K562 (cell line): ENCODE results near the gene ZYG11A. TPM values are rescaled to one million over a fixed set of nuclear protein-coding genes. Genes with fewer than 3 reads are reported as not detected.

Source experiments
- ELF2 ChIP-seq: fragments of 250-450 bp; sonication (Bioruptor Pico); IDR thresholded peaks from 2 replicates; pipeline ENCODE4 v1.5.0; 2021; ENCODE audit warnings: mild to moderate bottlenecking
- FOXK1 ChIP-seq: sonication (generic); formaldehyde crosslinking; IDR thresholded peaks from 2 replicates; pipeline ENCODE4 v1.8.0; 2022; ENCODE audit warnings: missing genetic modification reagents, mild to moderate bottlenecking, borderline replicate concordance
- GABPB1 ChIP-seq: sonication (generic); formaldehyde crosslinking; IDR thresholded peaks from 2 replicates; pipeline ENCODE4 v1.8.0; 2022; ENCODE audit warnings: mild to moderate bottlenecking, missing genetic modification reagents
- GTF2F1 ChIP-seq: IDR thresholded peaks from 2 replicates; pipeline ENCODE4 v1.6.1; 2011; ENCODE audit warnings: low read depth, low read length, improper control_type of control experiment
- KLF16 ChIP-seq: IDR thresholded peaks from 2 replicates; pipeline ENCODE4 v1.6.1; 2016; ENCODE audit warnings: antibody characterized with exemption
- NR1H2 ChIP-seq: sonication (generic); formaldehyde crosslinking; IDR thresholded peaks from 2 replicates; pipeline ENCODE4 v1.4.0; 2020; ENCODE audit warnings: mild to moderate bottlenecking, missing genetic modification reagents
- PHF8 ChIP-seq: fragments of 200-600 bp; sonication (generic); IDR thresholded peaks from 2 replicates; pipeline ENCODE4 v1.6.1; 2012; ENCODE audit warnings: mixed run types, mild to moderate bottlenecking, inconsistent platforms, low read length, moderate library complexity, borderline replicate concordance
- POLR2B ChIP-seq: fragments of 450-650 bp; IDR thresholded peaks from 2 replicates; pipeline ENCODE4 v1.6.1; 2018; ENCODE audit warnings: low read depth; ENCODE audit not compliant: partially characterized antibody
- RBFOX2 ChIP-seq: fragments of 200-400 bp; formaldehyde crosslinking; IDR thresholded peaks from 2 replicates; pipeline ENCODE4 v1.6.1; 2017; ENCODE audit warnings: low read depth, mild to moderate bottlenecking, low read length, moderate library complexity
- STAG1 ChIP-seq: sonication (generic); formaldehyde crosslinking; IDR thresholded peaks from 2 replicates; pipeline ENCODE4 v1.5.0; 2020; ENCODE audit warnings: missing genetic modification reagents, borderline replicate concordance
- STAT5A ChIP-seq: IDR thresholded peaks from 2 replicates; pipeline ENCODE4 v1.6.1; 2012; ENCODE audit warnings: low read length, inconsistent platforms, borderline replicate concordance
- TCF7 ChIP-seq: sonication (generic); IDR thresholded peaks from 2 replicates; pipeline ENCODE4 v1.6.1; 2016; ENCODE audit warnings: antibody characterized with exemption, borderline replicate concordance
- ZFPM2 ChIP-seq: fragments of 250-450 bp; sonication (Bioruptor Pico); IDR thresholded peaks from 2 replicates; pipeline ENCODE4 v1.5.1; 2022; ENCODE audit warnings: mild to moderate bottlenecking
- ZNF174 ChIP-seq: fragments of 250-450 bp; sonication (Bioruptor Pico); IDR thresholded peaks from 2 replicates; pipeline ENCODE4 v1.4.0; 2020; ENCODE audit warnings: mild to moderate bottlenecking
- ZNF316 ChIP-seq: fragments of 450-650 bp; IDR thresholded peaks from 2 replicates; pipeline ENCODE4 v1.6.1; 2016
- ZNF324 ChIP-seq: fragments of 250-450 bp; sonication (Bioruptor Pico); IDR thresholded peaks from 2 replicates; pipeline ENCODE4 v1.4.0; 2020; ENCODE audit warnings: mild to moderate bottlenecking
- ZNF436 ChIP-seq: fragments of 250-450, 450-650 bp; sonication (Bioruptor Pico); formaldehyde crosslinking; IDR thresholded peaks from 2 replicates; pipeline ENCODE4 v1.7.0; 2020; ENCODE audit warnings: mild to moderate bottlenecking
- polyA plus RNA-seq, 8 experiments: library from polyadenylated mRNA; depleted of rRNA in 4 of 8; stranded (reverse) in 5 of 8; unstranded in 3 of 8; fragments of >200 nt; fragmentation: Nextera tagmentation in 2 of 8; fragmentation: Illumina TruSeq in 1 of 8; extraction: Ambion mirVana in 2 of 8; extraction: Trizol in 1 of 8; gene quantifications; 2 replicates each; pipeline versions ENCODE4 v1.2.1 to v1.2.3, GENCODE V29; 2011 to 2014; ENCODE audit warnings: inconsistent platforms in 1 of 8, missing spikeins in 1 of 8
- total RNA-seq, 7 experiments: library from RNA; depleted of rRNA in 6 of 7; stranded (reverse); fragments of >200 nt in 6 of 7; fragmentation: Illumina TruSeq in 2 of 7; extraction: Trizol in 2 of 7; gene quantifications; 2 replicates each; pipeline versions ENCODE4 v1.2.1 to v1.2.3, GENCODE V29; 2011 to 2021; ENCODE audit warnings: low replicate concordance in 1 of 7
- TF ChIP-seq, protein P1 (sequence below): fragments of 450-650 bp; IDR thresholded peaks from 2 replicates; pipeline ENCODE4 v1.6.1; 2017; ENCODE audit warnings: mild to moderate bottlenecking, moderate library complexity
- TF ChIP-seq, protein P2 (sequence below): IDR thresholded peaks from 2 replicates; pipeline ENCODE4 v1.6.1; 2011; ENCODE audit not compliant: insufficient read length; ENCODE audit errors: extremely low read depth
- TF ChIP-seq, protein P3 (sequence below): fragments of 450-650 bp; IDR thresholded peaks from 2 replicates; pipeline ENCODE4 v1.6.1; 2017; ENCODE audit warnings: antibody characterized with exemption, mild to moderate bottlenecking
- TF ChIP-seq, protein P4 (sequence below): fragments of 250-450 bp; sonication (Bioruptor Pico); IDR thresholded peaks from 2 replicates; pipeline ENCODE4 v1.8.0; 2021; ENCODE audit warnings: moderate library complexity, mild to moderate bottlenecking, inconsistent platforms

ZYG11A gene
- total and polyA plus RNA-seq, 9 of the 15 experiments (the other 6 are each of a cell fraction or from before 2014, with no cell fraction given) = 4.5 to 21.9 (median 14.0) TPM

DNA sequence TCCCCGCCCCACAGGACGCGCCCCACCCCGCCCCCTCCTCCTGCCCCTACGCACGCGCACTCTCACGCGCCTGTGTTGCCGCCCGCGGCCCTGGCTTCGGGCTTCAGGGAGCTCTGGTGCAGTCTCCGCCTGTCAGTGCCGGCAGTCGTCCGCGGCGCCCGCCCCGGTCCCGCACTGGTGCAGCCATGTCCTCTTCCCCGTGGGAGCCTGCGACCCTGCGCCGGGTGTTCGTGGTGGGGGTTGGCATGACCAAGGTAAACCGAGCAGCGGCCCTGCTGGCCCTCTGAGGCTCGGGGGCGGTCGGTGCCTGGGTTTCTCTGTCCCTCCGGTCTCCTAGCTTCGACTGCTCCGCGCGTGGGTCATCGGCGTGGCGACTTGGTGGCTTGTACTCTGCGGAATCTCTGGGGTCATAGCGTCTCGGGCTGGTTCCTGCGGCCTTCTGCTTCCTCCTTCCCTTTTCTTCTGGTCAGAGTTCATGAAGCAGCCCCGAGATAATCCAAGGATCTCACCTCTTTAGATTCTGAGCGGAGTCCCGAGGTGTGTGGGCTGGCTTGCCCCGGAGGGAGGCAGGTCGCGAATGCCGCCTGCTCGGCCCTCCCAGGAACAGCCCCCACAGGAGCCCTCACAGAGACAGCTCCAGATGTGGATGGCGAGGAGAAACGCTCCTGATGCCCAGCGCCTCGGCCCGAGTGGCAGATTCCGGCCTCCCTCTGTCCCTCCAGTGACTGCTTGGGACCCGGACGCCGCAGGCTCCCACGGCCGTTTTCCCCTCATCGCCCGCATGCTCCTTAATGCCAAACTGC is 84.9 kb downstream of the ZYG11A start, which contains the start of gene SCP2 (continued):
- TF ChIP-seq, protein P1, sequence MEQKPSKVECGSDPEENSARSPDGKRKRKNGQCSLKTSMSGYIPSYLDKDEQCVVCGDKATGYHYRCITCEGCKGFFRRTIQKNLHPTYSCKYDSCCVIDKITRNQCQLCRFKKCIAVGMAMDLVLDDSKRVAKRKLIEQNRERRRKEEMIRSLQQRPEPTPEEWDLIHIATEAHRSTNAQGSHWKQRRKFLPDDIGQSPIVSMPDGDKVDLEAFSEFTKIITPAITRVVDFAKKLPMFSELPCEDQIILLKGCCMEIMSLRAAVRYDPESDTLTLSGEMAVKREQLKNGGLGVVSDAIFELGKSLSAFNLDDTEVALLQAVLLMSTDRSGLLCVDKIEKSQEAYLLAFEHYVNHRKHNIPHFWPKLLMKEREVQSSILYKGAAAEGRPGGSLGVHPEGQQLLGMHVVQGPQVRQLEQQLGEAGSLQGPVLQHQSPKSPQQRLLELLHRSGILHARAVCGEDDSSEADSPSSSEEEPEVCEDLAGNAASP = no peak
- no peak for TF ChIP-seq ELF2 (CRISPR knock-in tag)
- no peak for TF ChIP-seq ZFPM2 (CRISPR knock-in tag)
- TF ChIP-seq GABPB1 = peak; percentile 16; the same call in 1 of the 2 replicates
- TF ChIP-seq STAG1 (CRISPR knock-in tag) = no peak
- TF ChIP-seq ZNF436 (CRISPR knock-in tag) = no peak
- no peak for TF ChIP-seq TCF7
- peak; percentile 83; the same call in 1 of the 2 replicates for TF ChIP-seq PHF8
- peak; percentile 58 for TF ChIP-seq POLR2B
- TF ChIP-seq, protein P2, sequence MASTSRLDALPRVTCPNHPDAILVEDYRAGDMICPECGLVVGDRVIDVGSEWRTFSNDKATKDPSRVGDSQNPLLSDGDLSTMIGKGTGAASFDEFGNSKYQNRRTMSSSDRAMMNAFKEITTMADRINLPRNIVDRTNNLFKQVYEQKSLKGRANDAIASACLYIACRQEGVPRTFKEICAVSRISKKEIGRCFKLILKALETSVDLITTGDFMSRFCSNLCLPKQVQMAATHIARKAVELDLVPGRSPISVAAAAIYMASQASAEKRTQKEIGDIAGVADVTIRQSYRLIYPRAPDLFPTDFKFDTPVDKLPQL = no peak
- TF ChIP-seq, protein P3, sequence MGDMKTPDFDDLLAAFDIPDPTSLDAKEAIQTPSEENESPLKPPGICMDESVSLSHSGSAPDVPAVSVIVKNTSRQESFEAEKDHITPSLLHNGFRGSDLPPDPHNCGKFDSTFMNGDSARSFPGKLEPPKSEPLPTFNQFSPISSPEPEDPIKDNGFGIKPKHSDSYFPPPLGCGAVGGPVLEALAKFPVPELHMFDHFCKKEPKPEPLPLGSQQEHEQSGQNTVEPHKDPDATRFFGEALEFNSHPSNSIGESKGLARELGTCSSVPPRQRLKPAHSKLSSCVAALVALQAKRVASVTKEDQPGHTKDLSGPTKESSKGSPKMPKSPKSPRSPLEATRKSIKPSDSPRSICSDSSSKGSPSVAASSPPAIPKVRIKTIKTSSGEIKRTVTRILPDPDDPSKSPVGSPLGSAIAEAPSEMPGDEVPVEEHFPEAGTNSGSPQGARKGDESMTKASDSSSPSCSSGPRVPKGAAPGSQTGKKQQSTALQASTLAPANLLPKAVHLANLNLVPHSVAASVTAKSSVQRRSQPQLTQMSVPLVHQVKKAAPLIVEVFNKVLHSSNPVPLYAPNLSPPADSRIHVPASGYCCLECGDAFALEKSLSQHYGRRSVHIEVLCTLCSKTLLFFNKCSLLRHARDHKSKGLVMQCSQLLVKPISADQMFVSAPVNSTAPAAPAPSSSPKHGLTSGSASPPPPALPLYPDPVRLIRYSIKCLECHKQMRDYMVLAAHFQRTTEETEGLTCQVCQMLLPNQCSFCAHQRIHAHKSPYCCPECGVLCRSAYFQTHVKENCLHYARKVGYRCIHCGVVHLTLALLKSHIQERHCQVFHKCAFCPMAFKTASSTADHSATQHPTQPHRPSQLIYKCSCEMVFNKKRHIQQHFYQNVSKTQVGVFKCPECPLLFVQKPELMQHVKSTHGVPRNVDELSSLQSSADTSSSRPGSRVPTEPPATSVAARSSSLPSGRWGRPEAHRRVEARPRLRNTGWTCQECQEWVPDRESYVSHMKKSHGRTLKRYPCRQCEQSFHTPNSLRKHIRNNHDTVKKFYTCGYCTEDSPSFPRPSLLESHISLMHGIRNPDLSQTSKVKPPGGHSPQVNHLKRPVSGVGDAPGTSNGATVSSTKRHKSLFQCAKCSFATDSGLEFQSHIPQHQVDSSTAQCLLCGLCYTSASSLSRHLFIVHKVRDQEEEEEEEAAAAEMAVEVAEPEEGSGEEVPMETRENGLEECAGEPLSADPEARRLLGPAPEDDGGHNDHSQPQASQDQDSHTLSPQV = peak; percentile 65; the same call in 1 of the 2 replicates
- TF ChIP-seq ZNF174 (CRISPR knock-in tag) = no peak
- TF ChIP-seq KLF16 = no peak
- no peak for TF ChIP-seq NR1H2 (CRISPR knock-in tag)
- peak; percentile 76 for TF ChIP-seq RBFOX2
- TF ChIP-seq, protein P4, sequence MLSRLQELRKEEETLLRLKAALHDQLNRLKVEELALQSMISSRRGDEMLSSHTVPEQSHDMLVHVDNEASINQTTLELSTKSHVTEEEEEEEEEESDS (CRISPR knock-in tag) = no peak
- peak; percentile 29; the same call in 1 of the 2 replicates for TF ChIP-seq GTF2F1
- TF ChIP-seq ZNF324 (CRISPR knock-in tag) = no peak
- TF ChIP-seq STAT5A = no peak
- peak; percentile 34; the same call in 1 of the 2 replicates for TF ChIP-seq FOXK1 (CRISPR knock-in tag)
- no peak for TF ChIP-seq ZNF316
